Esophagus muscularis mucosa (tissue), 4 donors: ENCODE results near the gene MRPL24.

Source experiments
- EP300 ChIP-seq: sonication (generic); formaldehyde crosslinking; IDR thresholded peaks from one replicate; pipeline ENCODE4 v1.6.1; 2017; ENCODE audit warnings: antibody characterized with exemption
- POLR2A ChIP-seq: fragments of 450-650 bp; IDR thresholded peaks from one replicate; pipeline ENCODE4 v1.6.1; 2017; ENCODE audit warnings: antibody characterized with exemption, moderate library complexity, mild to moderate bottlenecking, low read depth
- POLR2AphosphoS5 ChIP-seq, 2 donors: sonication (generic); formaldehyde crosslinking; IDR thresholded peaks; one replicate each; pipeline ENCODE4 v1.6.1; 2017; ENCODE audit warnings: antibody characterized with exemption in 2 of 2
- TF ChIP-seq, protein P1 (sequence below), 3 experiments: fragments of 200-600 bp in 2 of 3; fragments of 450-650 bp in 1 of 3; sonication (generic) in 2 of 3; IDR thresholded peaks; one replicate each; pipeline ENCODE4 v1.5.1; 2017 to 2019; ENCODE audit warnings: antibody characterized with exemption in 3 of 3, mild to moderate bottlenecking in 2 of 3, moderate library complexity in 1 of 3

DNA sequence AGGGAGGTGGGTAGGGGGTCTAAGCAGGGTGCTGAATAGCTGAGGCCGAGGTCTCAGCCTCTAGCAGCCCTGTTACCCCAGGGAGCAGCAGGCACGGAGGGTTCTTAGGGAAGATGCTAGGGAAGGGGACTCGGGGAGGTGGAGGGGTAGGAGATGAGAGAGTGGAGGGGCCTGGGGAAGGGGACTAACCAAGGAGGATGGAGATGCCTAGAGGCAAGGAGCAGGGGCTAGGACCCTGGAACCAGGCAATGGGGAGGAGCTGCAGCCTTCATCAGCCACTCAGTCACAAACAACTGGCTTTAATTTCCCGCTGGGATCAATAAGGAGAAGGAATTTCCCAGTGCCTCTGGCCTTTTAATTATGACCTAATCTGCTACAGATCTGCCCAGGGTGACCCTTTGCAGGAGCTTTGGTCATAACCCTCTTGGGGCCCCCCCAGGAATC is 32.6 kb downstream of the MRPL24 start:
- TF ChIP-seq, protein P1, sequence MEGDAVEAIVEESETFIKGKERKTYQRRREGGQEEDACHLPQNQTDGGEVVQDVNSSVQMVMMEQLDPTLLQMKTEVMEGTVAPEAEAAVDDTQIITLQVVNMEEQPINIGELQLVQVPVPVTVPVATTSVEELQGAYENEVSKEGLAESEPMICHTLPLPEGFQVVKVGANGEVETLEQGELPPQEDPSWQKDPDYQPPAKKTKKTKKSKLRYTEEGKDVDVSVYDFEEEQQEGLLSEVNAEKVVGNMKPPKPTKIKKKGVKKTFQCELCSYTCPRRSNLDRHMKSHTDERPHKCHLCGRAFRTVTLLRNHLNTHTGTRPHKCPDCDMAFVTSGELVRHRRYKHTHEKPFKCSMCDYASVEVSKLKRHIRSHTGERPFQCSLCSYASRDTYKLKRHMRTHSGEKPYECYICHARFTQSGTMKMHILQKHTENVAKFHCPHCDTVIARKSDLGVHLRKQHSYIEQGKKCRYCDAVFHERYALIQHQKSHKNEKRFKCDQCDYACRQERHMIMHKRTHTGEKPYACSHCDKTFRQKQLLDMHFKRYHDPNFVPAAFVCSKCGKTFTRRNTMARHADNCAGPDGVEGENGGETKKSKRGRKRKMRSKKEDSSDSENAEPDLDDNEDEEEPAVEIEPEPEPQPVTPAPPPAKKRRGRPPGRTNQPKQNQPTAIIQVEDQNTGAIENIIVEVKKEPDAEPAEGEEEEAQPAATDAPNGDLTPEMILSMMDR (IDR thresholded peaks at IDR 0.05), result no peak
- TF ChIP-seq POLR2A (no peak), POLR2AphosphoS5 (IDR thresholded peaks at IDR 0.05) (no peak), EP300 (no peak)
